ENCODE measurements around the gene ZSWIM8. TPM values are rescaled to one million over a fixed set of nuclear protein-coding genes. Genes with fewer than 3 reads are reported as not detected.
"Not testable (repeated sequence)": the region's sequence is repeated elsewhere in the genome, so short reads cannot be mapped to it uniquely, and the experiment has no call there.

The ZSWIM8 gene, protein sequence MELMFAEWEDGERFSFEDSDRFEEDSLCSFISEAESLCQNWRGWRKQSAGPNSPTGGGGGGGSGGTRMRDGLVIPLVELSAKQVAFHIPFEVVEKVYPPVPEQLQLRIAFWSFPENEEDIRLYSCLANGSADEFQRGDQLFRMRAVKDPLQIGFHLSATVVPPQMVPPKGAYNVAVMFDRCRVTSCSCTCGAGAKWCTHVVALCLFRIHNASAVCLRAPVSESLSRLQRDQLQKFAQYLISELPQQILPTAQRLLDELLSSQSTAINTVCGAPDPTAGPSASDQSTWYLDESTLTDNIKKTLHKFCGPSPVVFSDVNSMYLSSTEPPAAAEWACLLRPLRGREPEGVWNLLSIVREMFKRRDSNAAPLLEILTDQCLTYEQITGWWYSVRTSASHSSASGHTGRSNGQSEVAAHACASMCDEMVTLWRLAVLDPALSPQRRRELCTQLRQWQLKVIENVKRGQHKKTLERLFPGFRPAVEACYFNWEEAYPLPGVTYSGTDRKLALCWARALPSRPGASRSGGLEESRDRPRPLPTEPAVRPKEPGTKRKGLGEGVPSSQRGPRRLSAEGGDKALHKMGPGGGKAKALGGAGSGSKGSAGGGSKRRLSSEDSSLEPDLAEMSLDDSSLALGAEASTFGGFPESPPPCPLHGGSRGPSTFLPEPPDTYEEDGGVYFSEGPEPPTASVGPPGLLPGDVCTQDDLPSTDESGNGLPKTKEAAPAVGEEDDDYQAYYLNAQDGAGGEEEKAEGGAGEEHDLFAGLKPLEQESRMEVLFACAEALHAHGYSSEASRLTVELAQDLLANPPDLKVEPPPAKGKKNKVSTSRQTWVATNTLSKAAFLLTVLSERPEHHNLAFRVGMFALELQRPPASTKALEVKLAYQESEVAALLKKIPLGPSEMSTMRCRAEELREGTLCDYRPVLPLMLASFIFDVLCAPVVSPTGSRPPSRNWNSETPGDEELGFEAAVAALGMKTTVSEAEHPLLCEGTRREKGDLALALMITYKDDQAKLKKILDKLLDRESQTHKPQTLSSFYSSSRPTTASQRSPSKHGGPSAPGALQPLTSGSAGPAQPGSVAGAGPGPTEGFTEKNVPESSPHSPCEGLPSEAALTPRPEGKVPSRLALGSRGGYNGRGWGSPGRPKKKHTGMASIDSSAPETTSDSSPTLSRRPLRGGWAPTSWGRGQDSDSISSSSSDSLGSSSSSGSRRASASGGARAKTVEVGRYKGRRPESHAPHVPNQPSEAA (N-terminal part only)
- 110 and 113 TPM in 2 replicates for total RNA-seq
- total RNA-seq (2013), result 36.4 TPM
- polyA plus RNA-seq, result 111 and 147 TPM in 2 replicates
- 65.8 and 67.5 TPM in 2 replicates for polyA minus RNA-seq

DNA sequence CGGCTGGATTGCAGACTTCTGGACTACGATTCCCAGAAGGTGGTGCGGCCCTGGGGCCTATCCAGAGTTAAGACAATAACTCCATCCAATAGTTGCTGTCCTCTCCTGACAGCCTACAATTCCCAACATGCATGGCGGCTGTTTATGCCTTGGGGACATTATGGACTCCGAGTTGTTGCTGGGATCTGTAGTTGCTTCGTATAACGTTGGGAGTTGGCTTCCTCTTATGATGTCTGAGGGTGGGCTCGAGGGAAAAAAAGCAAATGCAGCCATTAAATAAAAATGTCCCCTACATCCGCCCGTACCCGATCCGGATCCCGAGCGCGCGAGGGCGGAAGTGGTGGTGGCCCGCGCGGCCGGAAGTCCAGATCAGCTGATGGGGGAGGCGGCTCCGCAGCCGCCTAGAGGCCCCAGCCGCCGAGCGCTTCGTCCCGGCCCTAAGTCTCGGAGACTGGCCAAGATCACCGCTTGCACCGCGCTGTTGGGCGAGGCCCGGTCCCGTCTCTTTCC lies at the start of gene ZSWIM8:
Gene ZSWIM8, plus strand, starts transcription at position 396 of the 510 bp plus-strand sequence. CDS start 273 bp downstream, outside the sequence.
- intact Hi-C loops (cut with micrococcal nuclease), result loop anchor here (1.0 to 5.0 kb wide), 5 partner anchors 13 to 288 kb away; partner anchors contain the start of genes NDST2, PPP3CB and SEC24C
- H3K36me3 ChIP-seq (replicated peaks in 1 of 2; ENCODE audit: control extremely low read depth in 1 of 2, control insufficient read depth in 1 of 2, extremely low read depth in 1 of 2, insufficient read depth in 2 of 2, low read length in 1 of 2), result peaks cover 2 to 14% of the 10 kb centered on the region in 2 experiments
- Mint-ChIP-seq H3K4me3 (peak within 1 kb of the TSS; percentile 96), H3K9me3 (ENCODE audit: insufficient read depth) (no peaks in the 10 kb centered on the region), H3K27me3 (no peaks in the 10 kb centered on the region), H3K27ac (peak within 1 kb of the TSS; percentile 98), H3K4me1 (peaks cover 48% of the 10 kb centered on the region)
- peak; percentile 87 for ATAC-seq (ENCODE audit: low read depth)
- 0% methylated on average over 30 of the region's 36 CpGs for WGBS (ENCODE audit: insufficient coverage)
- ChIA-PET CTCF (interaction anchor here (0.8 to 6.2 kb wide), 3 partner anchors 13 to 55 kb away, joined by 3 to 35 read pairs (median 3); a partner anchor contains a TSS), POLR2A (interaction anchor here (0.9 to 2.7 kb wide), 4 partner anchors 12 to 42 kb away, joined by 4 to 24 read pairs (median 7); partner anchors contain the start of genes NDST2 and SEC24C)
- H3K79me2 ChIP-seq (ENCODE audit: control insufficient read depth, insufficient read depth, low read length), result peaks cover 82% of the 10 kb centered on the region
- no peaks in the 10 kb centered on the region for H3K27me3 ChIP-seq (replicated peaks in 1 of 4; ENCODE audit: control extremely low read depth in 1 of 4, control insufficient read depth in 3 of 4, insufficient read depth in 4 of 4, low read length in 3 of 4)
- H3K4me3 ChIP-seq (ENCODE audit: control extremely low read depth in 1 of 5, extremely low read depth in 1 of 5, insufficient read depth in 1 of 5, low read depth in 2 of 5, low read length in 4 of 5), result peak within 1 kb of the TSS; percentile 56 to 97 (median 85)
- peak within 1 kb of the TSS; percentile 87 for H2AFZ ChIP-seq (ENCODE audit: insufficient read depth, low read depth, low read length, poor library complexity, severe bottlenecking)
- H3K9me3 ChIP-seq (ENCODE audit: control extremely low read depth in 1 of 3, control insufficient read depth in 2 of 3, insufficient read depth in 1 of 3, low read length in 2 of 3), result no peaks in the 10 kb centered on the region
- peaks cover 32 to 46% of the 10 kb centered on the region in 2 donors for H3K4me1 ChIP-seq (ENCODE audit: control insufficient read depth in 2 of 2, insufficient read depth in 2 of 2, low read length in 2 of 2)
- H4K20me1 ChIP-seq (ENCODE audit: control insufficient read depth, insufficient read depth, low read length, poor library complexity, severe bottlenecking), result peaks cover 28% of the 10 kb centered on the region
- DNase-seq, result peak; percentile 95
- peak within 1 kb of the TSS; percentile 98 for H3K4me2 ChIP-seq (replicated peaks; ENCODE audit: low read depth, low read length, poor library complexity, severe bottlenecking)
- peak within 1 kb of the TSS; percentile 90 for H3K9ac ChIP-seq (ENCODE audit: low read length)
- H3K27ac ChIP-seq (ENCODE audit: low read length in 2 of 2), result peak within 1 kb of the TSS; percentile 53 to 74
- TF ChIP-seq EZH2 (IDR thresholded peaks at IDR 0.05; ENCODE audit: borderline replicate concordance, insufficient read depth, low read depth, low read length, poor library complexity, severe bottlenecking), result no peak
- TF ChIP-seq, protein P1, sequence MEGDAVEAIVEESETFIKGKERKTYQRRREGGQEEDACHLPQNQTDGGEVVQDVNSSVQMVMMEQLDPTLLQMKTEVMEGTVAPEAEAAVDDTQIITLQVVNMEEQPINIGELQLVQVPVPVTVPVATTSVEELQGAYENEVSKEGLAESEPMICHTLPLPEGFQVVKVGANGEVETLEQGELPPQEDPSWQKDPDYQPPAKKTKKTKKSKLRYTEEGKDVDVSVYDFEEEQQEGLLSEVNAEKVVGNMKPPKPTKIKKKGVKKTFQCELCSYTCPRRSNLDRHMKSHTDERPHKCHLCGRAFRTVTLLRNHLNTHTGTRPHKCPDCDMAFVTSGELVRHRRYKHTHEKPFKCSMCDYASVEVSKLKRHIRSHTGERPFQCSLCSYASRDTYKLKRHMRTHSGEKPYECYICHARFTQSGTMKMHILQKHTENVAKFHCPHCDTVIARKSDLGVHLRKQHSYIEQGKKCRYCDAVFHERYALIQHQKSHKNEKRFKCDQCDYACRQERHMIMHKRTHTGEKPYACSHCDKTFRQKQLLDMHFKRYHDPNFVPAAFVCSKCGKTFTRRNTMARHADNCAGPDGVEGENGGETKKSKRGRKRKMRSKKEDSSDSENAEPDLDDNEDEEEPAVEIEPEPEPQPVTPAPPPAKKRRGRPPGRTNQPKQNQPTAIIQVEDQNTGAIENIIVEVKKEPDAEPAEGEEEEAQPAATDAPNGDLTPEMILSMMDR (IDR thresholded peaks at IDR 0.05), result no peak

DNA sequence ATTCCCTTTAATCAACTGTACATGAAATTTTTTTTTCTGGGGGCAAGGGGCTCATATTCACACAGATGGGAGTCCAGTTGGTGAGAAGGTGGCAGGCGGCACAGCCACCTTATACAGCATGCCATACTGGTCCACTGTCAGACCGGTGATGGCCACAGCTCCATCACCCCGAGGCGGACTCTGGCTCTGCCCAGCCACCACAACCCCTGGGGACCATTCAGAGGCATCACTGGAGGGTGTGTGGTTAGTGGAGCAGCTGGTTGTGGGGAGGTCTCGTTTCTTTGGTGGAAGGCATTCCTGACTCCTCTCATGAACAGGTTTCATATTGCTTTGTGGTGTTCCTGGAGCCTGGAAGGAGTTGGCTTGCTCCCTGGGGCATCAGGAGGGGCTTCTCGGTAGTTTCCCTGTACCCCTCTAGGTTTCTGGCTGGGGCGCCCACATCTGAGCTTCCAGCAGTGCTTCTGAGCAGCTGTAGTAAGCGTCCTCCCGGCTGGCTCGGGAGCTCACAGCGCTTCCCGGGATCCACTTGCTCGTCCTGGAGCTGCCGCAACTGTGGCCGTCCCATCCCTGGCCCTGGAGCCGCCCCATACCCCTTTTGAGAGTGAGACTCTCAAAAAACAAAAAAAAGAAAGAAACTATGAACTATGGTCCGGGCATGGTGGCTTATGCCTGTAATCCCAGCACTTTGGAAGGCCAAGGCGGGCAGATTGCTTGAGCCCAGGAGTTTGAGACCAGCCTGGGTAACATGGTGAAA lies 44.7 kb upstream of the ZSWIM8 start:
- not testable (repeated sequence) for H3K27me3 Mint-ChIP-seq

More for the DNA sequence above, 44.7 kb upstream of the ZSWIM8 start:
- H3K36me3 ChIP-seq (replicated peaks in 1 of 2; ENCODE audit: control extremely low read depth in 1 of 2, control insufficient read depth in 1 of 2, extremely low read depth in 1 of 2, insufficient read depth in 2 of 2, low read length in 1 of 2); H3K4me2 ChIP-seq (replicated peaks; ENCODE audit: low read depth, low read length, poor library complexity, severe bottlenecking); H3K27ac ChIP-seq (ENCODE audit: low read length in 2 of 2); H3K27ac Mint-ChIP-seq; H3K27me3 ChIP-seq (replicated peaks in 1 of 4; ENCODE audit: control extremely low read depth in 1 of 4, control insufficient read depth in 3 of 4, insufficient read depth in 4 of 4, low read length in 3 of 4); H3K9me3 Mint-ChIP-seq (ENCODE audit: insufficient read depth); H4K20me1 ChIP-seq (ENCODE audit: control insufficient read depth, insufficient read depth, low read length, poor library complexity, severe bottlenecking); H3K4me3 ChIP-seq (ENCODE audit: control extremely low read depth in 1 of 5, extremely low read depth in 1 of 5, insufficient read depth in 1 of 5, low read depth in 2 of 5, low read length in 4 of 5); H3K4me3 Mint-ChIP-seq; H3K9ac ChIP-seq (ENCODE audit: low read length); DNase-seq; H2AFZ ChIP-seq (ENCODE audit: insufficient read depth, low read depth, low read length, poor library complexity, severe bottlenecking); H3K9me3 ChIP-seq (ENCODE audit: control extremely low read depth in 1 of 3, control insufficient read depth in 2 of 3, insufficient read depth in 1 of 3, low read length in 2 of 3); ATAC-seq (ENCODE audit: low read depth): not testable (repeated sequence)
- intact Hi-C loops (cut with micrococcal nuclease), result loop anchor here (5.0 kb wide), 1 partner anchor 573 kb away; the partner anchor contains the start of genes ECD and FAM149B1
- H3K4me1 Mint-ChIP-seq, result peaks cover 23% of the 10 kb centered on the region
- H3K4me1 ChIP-seq (ENCODE audit: control insufficient read depth in 2 of 2, insufficient read depth in 2 of 2, low read length in 2 of 2), result peaks cover 16 to 21% of the 10 kb centered on the region in 2 donors
- POLR2A ChIA-PET, result interaction anchor here (0.7 kb wide), 1 partner anchor 1437 kb away, joined by 4 read pairs; no protein-coding TSS in a partner anchor
- WGBS (ENCODE audit: insufficient coverage), result 99% methylated on average over 13 of the region's 18 CpGs
- CTCF ChIA-PET, result interaction anchor here (3.4 kb wide), 1 partner anchor 10 kb away, joined by 19 read pairs; no protein-coding TSS in a partner anchor
- H3K79me2 ChIP-seq (ENCODE audit: control insufficient read depth, insufficient read depth, low read length), result peaks cover 48% of the 10 kb centered on the region

Measured in B cell (primary cell).